GM13977 (cell line): Measurements from ENCODE around the gene SENP7.

Experiments
- DNase-seq: peaks from one replicate; pipeline ENCODE4 v3.0.0; 2012; ENCODE audit warnings: low spot score
- in situ Hi-C: fragments of 300-500 bp; cut with MboI; formaldehyde crosslinking; loops from one replicate; pipeline ENCODE4 v1.12.0; 2022; ENCODE audit warnings: low sequenced_read_pairs, low pct_unique_long_range_greater_than_20kb, mixed read lengths, inconsistent platforms; ENCODE audit not compliant: unreplicated experiment
- TF ChIP-seq, protein P1 (sequence below): IDR thresholded peaks from 2 replicates; pipeline ENCODE4 v1.5.1; 2012; ENCODE audit warnings: mild to moderate bottlenecking, control low read depth; ENCODE audit not compliant: insufficient read depth; ENCODE audit errors: extremely low read depth, missing control alignments

The SENP7 gene

DNA sequence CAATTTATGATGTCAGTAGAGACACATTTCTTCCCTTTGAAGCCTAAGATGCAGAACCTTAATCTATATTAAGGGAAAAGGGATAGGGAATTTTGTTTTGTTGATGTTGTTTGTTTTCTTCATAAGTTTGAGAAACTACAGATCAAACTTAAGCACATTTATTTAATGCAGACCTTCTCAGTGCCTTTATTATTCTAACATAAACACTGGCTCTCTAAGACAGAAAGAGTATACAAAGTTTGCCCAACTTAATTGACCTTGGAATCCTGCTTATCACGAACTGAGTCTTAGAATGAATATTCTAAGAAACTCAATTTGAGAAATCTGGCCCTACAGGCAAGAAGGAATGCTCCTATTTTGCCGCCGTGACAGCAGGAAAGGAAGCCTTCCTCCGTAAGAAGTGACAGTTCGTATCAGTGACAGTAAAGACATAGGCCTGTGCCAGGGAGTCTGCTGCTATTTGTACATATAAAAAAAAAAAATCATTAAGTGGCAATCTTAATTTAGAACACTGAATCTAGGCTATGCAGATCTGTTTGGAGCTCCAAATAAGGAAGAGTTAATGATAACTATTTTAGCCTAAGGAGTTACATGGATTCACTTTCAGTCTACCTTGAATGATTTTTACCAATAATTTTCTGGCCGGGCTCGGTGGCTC lies 183.9 kb downstream of the SENP7 start:
- TF ChIP-seq, protein P1, sequence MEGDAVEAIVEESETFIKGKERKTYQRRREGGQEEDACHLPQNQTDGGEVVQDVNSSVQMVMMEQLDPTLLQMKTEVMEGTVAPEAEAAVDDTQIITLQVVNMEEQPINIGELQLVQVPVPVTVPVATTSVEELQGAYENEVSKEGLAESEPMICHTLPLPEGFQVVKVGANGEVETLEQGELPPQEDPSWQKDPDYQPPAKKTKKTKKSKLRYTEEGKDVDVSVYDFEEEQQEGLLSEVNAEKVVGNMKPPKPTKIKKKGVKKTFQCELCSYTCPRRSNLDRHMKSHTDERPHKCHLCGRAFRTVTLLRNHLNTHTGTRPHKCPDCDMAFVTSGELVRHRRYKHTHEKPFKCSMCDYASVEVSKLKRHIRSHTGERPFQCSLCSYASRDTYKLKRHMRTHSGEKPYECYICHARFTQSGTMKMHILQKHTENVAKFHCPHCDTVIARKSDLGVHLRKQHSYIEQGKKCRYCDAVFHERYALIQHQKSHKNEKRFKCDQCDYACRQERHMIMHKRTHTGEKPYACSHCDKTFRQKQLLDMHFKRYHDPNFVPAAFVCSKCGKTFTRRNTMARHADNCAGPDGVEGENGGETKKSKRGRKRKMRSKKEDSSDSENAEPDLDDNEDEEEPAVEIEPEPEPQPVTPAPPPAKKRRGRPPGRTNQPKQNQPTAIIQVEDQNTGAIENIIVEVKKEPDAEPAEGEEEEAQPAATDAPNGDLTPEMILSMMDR, result no peak
- in situ Hi-C loops, result no loop called here
- DNase-seq, result no peak

DNA sequence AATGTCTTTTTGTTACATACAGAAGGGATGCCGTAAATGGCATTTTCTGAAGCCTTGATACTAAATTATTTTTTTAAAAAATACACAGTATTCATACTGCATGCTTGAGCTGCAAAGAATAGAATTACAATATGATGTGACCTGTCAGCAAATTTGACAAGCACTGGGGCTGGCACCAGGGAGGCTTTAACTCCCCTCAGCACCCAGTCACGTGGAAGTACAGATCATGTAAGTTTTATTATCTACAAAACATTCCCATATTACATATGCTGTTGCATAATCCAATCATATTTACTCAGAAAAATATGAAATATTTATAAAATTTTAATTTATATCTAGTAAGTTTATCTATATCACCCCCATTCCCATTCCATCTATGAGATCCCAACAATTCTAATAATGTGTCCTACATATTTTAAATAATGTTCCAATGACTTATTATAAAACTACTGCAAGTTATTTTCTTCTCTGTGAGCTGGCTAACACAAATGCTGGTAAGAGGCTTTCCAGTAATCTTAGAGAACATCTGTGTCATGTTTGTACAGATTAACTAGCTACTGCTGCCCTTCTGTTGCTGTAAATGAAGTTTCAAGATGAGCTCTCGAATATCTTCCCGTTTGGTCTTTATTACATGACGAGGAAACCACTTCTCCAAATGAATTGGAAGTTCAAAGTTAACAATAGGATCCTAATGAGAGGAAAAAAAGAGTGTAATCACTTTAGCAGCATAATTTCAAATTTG lies 187.4 kb downstream of the SENP7 start:
- DNase-seq, result no peak
- TF ChIP-seq, protein P1, result no peak
- in situ Hi-C loops, result no loop called here

DNA sequence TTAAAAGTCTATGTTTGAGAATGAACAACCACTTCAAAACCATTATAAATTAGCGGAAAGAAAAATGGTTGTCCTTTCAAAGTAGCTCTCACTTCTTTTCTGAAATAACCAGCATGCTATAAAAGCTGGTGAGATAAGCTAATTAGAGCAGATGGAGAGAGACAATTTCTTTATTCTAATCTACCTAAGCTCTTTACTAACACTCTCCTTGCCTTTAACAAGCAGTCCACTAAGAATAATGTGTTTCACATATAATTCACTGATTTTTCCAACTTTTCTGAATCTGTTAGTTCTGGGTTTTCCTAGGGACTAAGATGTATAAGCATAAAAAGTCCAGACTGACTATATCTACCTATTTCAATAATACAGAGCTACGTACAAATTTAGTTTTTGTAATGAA lies 192.5 kb downstream of the SENP7 start, which contains the start of gene IMPG2:
IMPG2 (minus strand) TSS at position 101 of the 400 bp plus-strand sequence. CDS start 203 bp downstream, outside the sequence.
- no peak for DNase-seq
- in situ Hi-C loops, result no loop called here
- TF ChIP-seq, protein P1, result no peak

DNA sequence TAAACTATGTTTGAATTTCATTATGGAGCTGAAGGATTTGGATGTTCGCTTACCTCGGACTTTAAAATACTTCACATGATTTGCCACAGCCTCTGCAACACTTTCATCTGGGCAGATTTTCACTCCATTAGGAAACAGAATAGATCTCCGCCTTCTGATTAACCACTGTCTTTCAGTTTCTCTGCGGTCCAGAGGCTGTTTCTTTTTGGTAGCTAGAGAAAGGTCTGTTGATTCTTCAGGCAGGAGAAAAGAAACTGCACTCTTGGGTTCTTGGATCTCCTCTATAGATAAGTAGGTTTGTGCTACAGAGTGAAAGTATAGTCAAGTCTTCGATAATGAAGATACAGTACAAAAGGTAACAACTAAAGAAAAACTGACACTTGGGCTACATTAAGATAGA lies 193.5 kb downstream of the SENP7 start:
- no peak for DNase-seq
- TF ChIP-seq, protein P1, result no peak
- in situ Hi-C loops, result no loop called here

DNA sequence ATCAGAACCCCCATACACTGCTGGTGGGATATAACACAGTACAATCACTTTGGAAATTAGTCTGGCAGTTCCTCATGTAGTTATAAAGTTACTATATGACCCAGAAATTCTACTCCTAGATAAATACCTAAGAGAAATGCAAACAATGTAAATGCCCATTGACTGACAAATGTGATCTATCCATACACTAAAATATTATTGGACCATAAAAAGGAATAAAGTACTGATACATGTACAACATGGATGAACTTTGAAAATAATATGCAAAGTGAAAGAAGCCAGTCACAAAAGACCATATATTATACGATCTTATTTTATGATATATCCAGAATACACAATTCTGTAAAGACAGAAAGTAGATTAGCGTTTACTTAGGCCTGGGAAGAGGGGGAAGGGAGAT lies 200.5 kb downstream of the SENP7 start:
- TF ChIP-seq, protein P1, result no peak
- in situ Hi-C loops, result no loop called here
- DNase-seq, result no peak

DNA sequence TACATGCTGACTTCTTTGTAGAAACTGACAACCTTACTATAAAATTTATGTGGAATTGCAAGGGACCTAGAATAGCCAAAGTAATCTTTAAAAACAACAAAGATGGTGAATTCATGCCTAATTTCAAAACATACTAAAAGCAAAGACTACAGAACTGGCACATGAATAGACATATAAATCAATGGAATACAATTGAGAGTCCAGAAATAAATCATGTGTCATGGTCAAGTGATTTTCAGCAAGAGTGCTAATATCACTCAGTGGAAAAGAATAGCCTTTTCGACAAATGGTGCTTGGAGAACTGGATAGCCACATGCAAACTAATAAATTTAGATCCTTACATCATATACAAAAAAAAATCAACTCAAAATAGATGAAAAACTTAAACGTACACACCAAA lies 201.3 kb downstream of the SENP7 start:
- in situ Hi-C loops, result no loop called here
- TF ChIP-seq, protein P1, result no peak
- DNase-seq, result no peak
